ENCODE measurements around the gene UBE2G1.
A peak's percentile ranks its signal among the peaks of the same experiment; 100 is the strongest.
"Not testable (repeated sequence)": the region's sequence is repeated elsewhere in the genome, so short reads cannot be mapped to it uniquely, and the experiment has no call there.

UBE2G1 gene

DNA sequence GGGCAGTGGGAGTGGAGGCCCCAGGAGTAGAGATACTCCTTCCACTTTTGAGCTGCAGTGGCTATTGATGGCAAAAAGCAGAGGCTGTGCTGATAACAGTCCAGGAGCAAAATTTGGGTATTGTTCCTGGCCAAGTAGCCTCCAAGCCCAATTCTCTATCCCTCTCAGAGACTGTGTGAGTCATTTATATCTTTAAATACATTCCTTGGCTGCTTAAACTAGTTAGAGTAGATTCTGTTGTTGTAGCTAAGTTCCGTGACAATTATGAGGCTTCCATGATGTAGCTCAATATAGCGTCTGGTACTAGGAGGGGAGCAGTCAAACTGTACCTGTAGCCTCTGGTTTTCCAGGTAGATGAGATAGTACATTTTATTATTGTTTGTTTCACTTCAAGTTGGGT lies 19.9 kb upstream of the UBE2G1 start:
- H3K4me1 Mint-ChIP-seq: peaks cover 3% of the 10 kb centered on the region
- no peaks in the 10 kb centered on the region for H3K27me3 Mint-ChIP-seq
- H3K4me3 Mint-ChIP-seq: no peak overlapping the region
- no peak overlapping the region for H3K27ac Mint-ChIP-seq
- DNase-seq: no peak
- no peaks in the 10 kb centered on the region for H3K9me3 Mint-ChIP-seq
- no peak for ATAC-seq

DNA sequence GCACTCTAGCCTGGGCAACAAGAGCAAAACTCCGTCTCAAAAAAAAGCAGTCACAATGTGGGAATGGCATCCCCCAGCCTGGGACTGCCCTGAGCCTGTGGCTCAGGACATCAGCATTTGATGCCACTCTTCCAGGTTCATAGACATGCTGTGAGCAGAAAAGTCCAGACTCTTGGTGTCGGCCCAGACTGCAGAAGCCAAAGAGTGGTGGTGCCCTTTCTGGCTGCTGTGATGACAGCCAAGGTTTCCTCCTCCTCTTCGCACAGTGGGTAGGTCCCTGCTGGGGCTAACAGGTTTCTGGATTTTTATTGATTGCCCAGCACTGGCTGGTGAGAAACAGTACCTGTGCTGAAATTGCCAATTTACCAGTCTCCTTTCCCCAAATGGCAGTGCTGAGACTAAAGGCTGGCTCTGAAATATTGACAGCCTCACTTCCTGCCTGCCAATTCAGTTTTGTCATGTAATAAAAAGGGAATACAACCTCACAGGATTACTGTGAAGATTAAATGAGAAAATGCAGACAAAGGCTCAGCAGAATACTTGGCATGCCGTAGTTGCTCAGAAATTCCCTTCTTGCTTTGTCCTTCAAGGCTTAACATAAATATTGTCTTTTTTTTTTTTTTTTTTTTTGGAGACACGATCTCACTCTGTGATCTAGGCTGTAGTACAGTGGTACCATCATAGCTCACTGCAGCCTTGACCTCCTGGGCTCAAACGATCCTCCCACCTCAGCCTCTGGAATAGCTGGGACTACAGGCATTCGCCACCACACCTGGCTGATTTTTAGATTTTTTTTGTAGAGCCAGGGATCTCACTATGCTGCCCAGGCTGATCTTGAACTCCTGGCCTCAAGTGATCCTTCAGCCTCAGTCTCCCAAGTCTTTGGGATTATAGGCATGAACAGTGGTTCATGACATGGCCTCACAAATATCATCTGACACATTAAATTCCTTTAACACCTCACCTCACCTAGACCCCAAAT lies 15.5 kb upstream of the UBE2G1 start:
- ATAC-seq (no peak), DNase-seq (no peak)
- H3K27ac Mint-ChIP-seq: no peak overlapping the region
- H3K9me3 Mint-ChIP-seq: no peaks in the 10 kb centered on the region
- H3K4me3 Mint-ChIP-seq: no peak overlapping the region
- H3K27me3 Mint-ChIP-seq: no peaks in the 10 kb centered on the region
- peaks cover 13% of the 10 kb centered on the region for H3K4me1 Mint-ChIP-seq

DNA sequence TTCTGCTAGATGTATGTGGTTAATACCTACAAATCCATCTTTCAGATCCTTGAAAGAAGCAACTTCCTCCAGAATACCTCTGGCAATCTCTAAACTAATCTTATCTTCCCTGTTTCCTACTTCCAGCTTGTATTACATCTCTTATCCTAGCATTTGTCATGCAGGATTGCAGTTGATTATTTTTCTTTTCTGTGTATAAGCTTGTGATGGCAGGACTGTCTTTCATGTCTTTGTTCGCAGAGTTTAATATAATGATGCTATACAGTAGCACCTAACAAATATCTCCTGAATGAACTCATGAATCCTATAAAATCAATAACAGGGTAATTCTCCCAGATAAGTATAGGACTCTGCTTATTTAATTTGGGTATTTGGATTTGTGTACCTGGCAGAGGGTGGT lies 12.2 kb upstream of the UBE2G1 start:
- Mint-ChIP-seq H3K4me1 (peaks cover 36% of the 10 kb centered on the region), H3K27me3 (no peaks in the 10 kb centered on the region), H3K27ac (no peak overlapping the region), H3K9me3 (no peaks in the 10 kb centered on the region), H3K4me3 (no peak overlapping the region)
- DNase-seq (no peak), ATAC-seq (no peak)

DNA sequence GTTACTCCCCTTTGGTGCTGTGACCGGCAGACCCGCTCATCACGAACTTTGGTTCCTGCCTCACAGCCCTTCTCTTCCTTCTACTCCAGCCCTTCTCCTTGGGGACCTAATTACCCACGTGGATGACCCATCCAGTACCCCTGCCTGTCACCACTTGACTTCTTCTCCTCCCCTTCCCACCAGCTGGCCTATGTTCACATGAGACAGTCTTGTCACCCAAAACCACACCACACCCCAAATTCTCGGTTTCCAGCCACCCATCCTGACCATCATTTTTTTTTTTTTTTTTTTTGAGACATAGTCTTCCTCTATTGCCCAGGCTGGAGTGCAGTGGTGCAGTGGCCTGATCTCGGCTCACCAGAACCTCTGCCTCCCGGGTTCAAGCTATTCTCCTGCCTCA lies 10.8 kb upstream of the UBE2G1 start:
- Mint-ChIP-seq H3K27ac (peak overlapping the region in 1 of 2 donors; percentile 79), H3K4me1 (peaks cover 37% of the 10 kb centered on the region), H3K4me3 (peak overlapping the region; percentile 34 to 55)
- not testable (repeated sequence) for H3K9me3 Mint-ChIP-seq, DNase-seq, H3K27me3 Mint-ChIP-seq, ATAC-seq

DNA sequence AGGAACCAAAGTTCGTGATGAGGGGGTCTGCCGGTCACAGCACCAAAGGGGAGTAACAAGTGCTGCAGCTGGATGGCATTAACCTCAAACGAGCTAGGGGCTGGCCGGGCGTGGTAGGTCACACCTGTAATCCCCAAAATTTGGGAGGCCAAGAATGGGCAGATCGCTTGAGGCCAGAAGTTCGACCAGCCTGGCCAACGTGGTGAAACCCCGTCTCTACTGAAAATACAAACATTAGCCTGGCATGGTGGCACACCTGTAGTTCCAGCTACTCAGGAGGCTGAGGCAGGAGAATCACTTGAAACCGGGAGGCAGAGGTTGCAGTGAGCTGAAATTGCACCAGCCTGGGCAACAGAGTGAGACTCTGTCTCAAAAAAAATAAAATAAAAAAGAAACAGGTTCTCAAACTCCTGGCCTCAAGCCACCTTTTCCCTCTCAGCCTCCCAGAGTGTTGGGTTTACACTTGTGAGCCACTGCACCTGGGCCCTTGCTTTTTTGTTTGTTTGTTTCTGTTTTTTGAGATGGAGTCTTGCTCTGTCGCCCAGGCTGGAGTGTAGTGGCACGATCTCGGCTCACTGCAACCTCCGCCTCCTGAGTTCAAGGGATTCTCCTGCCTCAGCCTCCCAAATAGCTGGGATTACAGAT lies 9.4 kb upstream of the UBE2G1 start:
- H3K27ac Mint-ChIP-seq, DNase-seq, H3K9me3 Mint-ChIP-seq, H3K27me3 Mint-ChIP-seq, ATAC-seq: not testable (repeated sequence)
- Mint-ChIP-seq H3K4me1 (peaks cover 30% of the 10 kb centered on the region), H3K4me3 (peak overlapping the region; percentile 54 to 70)

DNA sequence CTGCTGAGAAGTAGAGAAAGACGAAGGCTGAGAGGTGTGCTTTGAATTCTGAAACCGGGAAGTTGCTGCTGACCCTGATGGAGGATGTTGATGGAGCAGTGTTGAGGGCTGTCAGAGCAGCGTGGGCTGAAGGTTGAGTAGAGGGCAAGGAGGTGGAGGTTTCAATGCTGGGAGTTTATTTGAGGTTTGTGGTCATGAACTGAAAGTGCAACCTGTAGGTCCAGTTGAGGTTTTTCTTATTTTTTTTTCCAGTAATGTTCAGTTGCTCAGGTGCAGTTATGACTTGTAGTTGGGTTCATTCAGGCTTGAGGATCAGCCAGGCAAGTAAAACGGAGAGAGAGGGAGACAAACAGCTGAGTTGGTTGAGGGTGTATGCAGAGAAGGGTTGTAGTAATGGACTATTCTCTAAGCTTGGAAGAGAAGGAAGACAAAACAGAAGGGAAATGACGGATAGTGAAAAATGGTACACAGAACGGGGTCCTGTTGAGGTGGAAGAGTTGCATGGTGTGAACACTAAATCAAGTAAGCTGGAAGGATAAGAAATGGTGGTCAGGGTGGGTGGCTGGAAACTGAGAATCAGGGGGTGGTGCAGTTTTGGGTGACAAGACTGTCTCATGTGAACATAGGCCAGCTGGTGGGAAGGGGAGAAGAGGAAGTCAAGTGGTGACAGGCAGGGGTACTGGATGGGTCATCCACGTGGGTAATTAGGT lies 8.7 kb upstream of the UBE2G1 start:
- Mint-ChIP-seq H3K27me3 (no peaks in the 10 kb centered on the region), H3K9me3 (no peaks in the 10 kb centered on the region), H3K4me1 (peaks cover 30% of the 10 kb centered on the region), H3K27ac (peak overlapping the region; percentile 2 to 73), H3K4me3 (peak overlapping the region; percentile 54 to 70)
- DNase-seq: peak; percentile 66 to 78
- ATAC-seq: peak; percentile 97

DNA sequence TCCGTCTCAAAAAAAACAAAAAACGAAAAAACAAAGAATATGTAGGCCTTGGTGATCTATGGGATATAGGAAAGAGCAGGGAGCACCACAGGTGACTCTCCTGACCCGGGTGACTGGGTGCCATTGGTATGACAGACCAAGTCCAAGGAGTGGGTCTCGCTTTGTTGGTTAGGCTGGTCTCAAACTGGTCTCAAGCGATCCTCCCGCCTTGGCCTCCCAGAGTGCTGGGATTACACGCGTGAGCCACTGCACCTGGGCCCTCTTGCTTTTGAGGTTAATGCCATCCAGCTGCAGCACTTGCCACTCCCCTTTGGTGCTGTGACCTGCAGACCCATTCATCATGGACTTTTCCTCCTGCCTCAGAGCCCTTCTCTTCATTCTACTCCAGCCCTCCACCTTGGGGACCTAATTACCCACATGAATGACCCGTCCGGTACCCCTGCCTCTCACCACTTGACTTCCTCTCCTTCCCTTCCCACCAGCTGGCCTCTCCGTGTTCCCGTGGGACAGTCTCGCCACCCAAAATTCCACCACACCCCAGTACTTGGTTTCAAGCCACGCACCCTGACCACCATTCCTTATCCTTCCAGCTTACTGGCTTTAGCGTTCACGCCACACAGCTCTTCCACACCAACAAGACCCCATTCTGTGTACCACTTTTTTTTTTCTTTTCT lies 3.2 kb upstream of the UBE2G1 start:
- Mint-ChIP-seq H3K9me3 (no peaks in the 10 kb centered on the region), H3K4me3 (no peak overlapping the region), H3K4me1 (peaks cover 21% of the 10 kb centered on the region), H3K27me3 (no peaks in the 10 kb centered on the region), H3K27ac (no peak overlapping the region)
- DNase-seq (no peak), ATAC-seq (no peak)

DNA sequence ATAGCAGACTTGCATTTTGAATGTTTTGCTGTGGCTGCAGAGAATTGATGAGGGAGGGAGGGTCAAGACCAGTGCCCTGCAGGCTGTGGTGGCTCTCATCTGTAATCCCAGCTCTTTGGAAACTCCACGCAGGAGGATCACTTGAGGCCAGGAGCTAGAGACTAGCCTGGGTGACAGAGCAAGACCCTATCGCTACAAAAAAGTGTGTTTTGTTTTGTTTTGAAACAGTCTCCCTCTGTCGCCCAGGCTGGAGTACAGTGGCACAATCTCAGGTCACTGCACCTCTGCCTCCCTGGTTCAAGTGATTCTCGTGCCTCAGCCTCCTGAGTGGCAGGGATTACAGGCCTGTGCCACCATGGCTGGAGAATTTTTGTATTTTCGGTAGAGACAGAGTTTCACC lies 1.9 kb upstream of the UBE2G1 start:
- ATAC-seq: no peak
- no peaks in the 10 kb centered on the region for H3K27me3 Mint-ChIP-seq
- H3K9me3 Mint-ChIP-seq: no peaks in the 10 kb centered on the region
- no peak overlapping the region for H3K4me3 Mint-ChIP-seq
- no peak overlapping the region for H3K27ac Mint-ChIP-seq
- no peak for DNase-seq
- peaks cover 23% of the 10 kb centered on the region for H3K4me1 Mint-ChIP-seq

DNA sequence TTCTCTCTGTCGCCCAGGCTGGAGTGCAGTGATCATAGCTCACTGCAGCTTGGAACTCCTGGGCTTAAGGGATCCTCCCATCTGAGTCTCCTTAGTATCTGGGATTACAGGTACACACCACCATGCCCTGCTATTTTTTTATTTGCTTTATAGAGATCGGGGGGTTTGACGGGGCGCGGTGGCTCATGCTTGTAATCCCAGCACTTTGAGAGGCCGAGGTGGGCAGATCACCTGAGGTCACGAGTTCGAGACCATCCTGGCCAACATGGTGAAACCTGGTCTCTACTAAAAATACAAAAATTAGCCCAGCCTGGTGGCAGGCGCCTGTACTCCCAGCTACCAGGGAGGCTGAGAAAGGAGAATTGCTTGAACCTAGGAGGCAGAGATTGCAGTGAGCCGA lies 702 bp upstream of the UBE2G1 start:
- not testable (repeated sequence) for H3K27me3 Mint-ChIP-seq, DNase-seq, H3K9me3 Mint-ChIP-seq, ATAC-seq
- H3K4me3 Mint-ChIP-seq: peak overlapping the region; percentile 72 to 79
- peak overlapping the region in 1 of 2 donors; percentile 85 for H3K27ac Mint-ChIP-seq
- peaks cover 30% of the 10 kb centered on the region for H3K4me1 Mint-ChIP-seq

DNA sequence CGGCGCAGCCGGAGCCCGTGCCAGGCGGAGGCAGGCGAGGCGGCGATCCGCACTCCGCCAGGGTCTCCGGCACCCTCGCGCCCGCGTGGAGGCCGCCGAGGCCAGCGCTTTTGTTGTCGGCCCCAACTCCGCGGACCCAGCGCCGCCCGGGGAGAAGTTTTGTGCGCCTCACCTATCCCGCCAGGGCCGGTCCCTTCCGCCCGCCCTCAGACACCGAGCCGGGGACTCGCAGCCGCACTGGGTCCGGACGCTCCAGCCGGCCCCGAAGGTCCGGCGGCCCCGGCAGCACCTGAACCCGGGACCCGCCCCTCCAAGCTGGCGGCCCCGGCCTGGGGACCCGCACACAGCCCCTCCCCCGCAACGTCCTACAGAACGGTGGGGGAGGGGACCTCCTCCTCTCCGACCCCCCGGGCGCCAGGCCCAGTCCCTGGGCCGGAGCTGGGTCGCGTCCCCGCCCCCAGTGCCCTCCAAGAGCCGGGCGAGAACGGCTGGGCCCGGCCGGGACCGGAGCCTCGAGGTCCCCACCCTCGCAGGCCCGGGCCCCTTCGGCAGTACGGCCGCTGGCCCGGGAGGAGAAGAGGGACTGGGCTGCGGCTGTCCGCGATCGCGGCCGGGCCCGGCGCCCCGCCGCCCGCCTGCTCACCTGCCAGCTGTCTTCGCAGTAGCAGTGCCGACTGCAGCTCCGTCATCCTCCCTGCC lies 698 bp downstream of the UBE2G1 start:
- no peaks in the 10 kb centered on the region for H3K27me3 Mint-ChIP-seq
- no peaks in the 10 kb centered on the region for H3K9me3 Mint-ChIP-seq
- ATAC-seq: peak; percentile 22
- no peak overlapping the region for H3K27ac Mint-ChIP-seq
- H3K4me1 Mint-ChIP-seq: peaks cover 33% of the 10 kb centered on the region
- H3K4me3 Mint-ChIP-seq: peak overlapping the region; percentile 79 to 92
- peak in 1 of 2 donors; percentile 54 for DNase-seq

DNA sequence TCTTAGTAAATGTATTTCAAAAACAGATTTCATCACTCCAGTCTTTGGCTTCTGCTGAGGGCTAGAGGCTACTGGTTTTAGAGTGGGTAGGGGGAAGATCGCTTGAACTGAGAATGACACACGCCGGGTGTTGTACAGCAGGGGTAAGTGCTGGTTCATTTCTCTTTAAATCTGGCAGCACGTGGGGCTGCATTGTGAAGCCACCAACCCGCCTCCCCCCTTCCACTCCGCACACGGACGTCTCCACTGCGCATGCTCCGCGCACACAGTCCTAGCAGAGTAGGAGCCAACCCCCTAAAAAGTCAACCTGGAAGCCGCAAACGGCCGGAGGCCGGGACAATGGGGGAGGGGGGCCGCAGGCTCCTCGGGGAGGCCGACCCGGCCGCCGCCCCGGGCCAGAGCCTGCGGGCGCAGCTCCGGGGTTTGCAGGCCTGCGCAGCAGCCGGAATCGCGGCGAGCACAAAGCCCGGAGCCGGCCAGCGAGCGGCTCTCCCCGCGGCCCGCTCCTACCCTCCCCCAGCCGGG lies 1.3 kb downstream of the UBE2G1 start:
- Mint-ChIP-seq H3K27ac (peak overlapping the region; percentile 92 to 98), H3K4me3 (peak overlapping the region; percentile 92 to 94), H3K4me1 (peaks cover 39% of the 10 kb centered on the region), H3K27me3 (no peaks in the 10 kb centered on the region), H3K9me3 (no peaks in the 10 kb centered on the region)
- peak; percentile 76 for ATAC-seq
- peak; percentile 88 to 90 for DNase-seq

DNA sequence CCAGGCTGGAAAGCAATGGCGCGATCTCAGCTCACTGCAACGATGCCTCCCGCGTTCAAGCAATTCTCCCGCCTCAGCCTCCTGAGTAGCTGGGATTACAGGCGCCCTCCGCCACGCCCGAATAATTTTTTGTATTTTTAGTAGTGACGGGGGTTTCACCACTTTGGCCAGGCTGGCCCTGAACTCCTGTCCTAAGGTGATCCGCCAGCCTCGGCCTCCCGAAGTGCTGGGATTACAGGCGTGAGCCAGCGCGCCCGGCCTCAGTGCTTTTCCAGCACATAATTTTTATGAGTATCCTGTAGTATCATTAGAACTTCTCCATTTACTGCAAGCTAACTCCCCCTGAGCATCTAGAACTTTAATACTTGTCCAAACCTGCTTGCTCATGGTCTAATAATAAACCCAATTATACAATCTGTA lies 1.8 kb downstream of the UBE2G1 start:
- DNase-seq (no peak), ATAC-seq (no peak)
- peak overlapping the region; percentile 92 to 94 for H3K4me3 Mint-ChIP-seq
- no peaks in the 10 kb centered on the region for H3K9me3 Mint-ChIP-seq
- H3K27ac Mint-ChIP-seq: peak overlapping the region; percentile 92 to 98
- peaks cover 44% of the 10 kb centered on the region for H3K4me1 Mint-ChIP-seq
- H3K27me3 Mint-ChIP-seq: no peaks in the 10 kb centered on the region

DNA sequence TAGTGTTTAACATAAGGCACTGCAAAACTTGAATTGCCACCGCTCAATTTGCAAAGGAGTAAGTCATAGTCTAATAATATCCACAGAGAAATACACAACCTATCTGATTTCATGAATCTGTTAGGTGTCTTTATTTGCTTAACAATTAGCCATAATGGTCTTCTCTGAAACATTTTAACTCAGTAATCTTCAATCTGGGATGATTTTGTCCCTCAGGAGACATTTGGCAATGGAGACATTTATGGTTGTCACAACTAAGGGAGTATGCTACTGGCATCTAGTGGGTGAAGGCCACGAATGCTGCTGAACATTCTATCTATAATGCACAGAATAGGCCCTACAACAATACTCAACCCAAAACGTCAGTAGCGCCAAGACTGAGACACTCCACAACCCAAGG lies 4.3 kb downstream of the UBE2G1 start:
- no peaks in the 10 kb centered on the region for H3K27me3 Mint-ChIP-seq
- ATAC-seq (no peak), DNase-seq (no peak)
- H3K4me1 Mint-ChIP-seq: peaks cover 56% of the 10 kb centered on the region
- no peak overlapping the region for H3K4me3 Mint-ChIP-seq
- H3K27ac Mint-ChIP-seq: no peak overlapping the region
- no peaks in the 10 kb centered on the region for H3K9me3 Mint-ChIP-seq

DNA sequence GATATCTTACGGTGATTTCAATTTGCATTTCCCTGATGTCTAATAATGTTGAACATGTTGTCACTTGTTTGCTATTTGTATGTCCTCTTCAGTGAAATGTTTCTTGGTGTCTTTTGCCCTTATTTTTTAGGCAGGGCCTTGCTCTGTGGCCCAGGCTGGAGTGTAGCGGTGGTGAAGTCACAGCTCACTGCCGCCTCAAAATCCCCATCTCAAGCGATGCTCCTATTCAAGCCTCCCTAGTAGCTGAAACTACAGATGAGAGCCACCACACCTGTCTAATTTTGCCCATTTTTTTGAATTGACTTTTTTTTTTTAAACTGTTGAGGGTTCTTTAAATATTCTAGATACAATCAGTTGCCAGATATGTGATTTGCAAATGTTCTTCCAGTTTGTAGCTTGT lies 8.3 kb downstream of the UBE2G1 start:
- no peak for DNase-seq
- Mint-ChIP-seq H3K4me3 (no peak overlapping the region), H3K4me1 (peaks cover 52% of the 10 kb centered on the region), H3K27ac (no peak overlapping the region), H3K9me3 (no peaks in the 10 kb centered on the region), H3K27me3 (no peaks in the 10 kb centered on the region)
- ATAC-seq: no peak

Measured in stimulated activated naive CD8-positive, alpha-beta T cell treated with anti-CD3 and anti-CD28 coated beads, Interleukin-15, amount 100 ng/mL, for 72 hours (primary cell).